NCI-H2227 (cell line): ENCODE results near the gene RALGAPA2.

Experiments
- DNase-seq: peaks from one replicate; lab custom pipeline; 2025; ENCODE audit not compliant: unreplicated experiment; lab: John Stamatoyannopoulos, UW

RALGAPA2 gene

GRCh38 chr20:20477444-20478041, 234.9 kb downstream of the RALGAPA2 start:
- DNase-seq = no peak

- DNase-seq = no peak
These were observed 235.9 kb downstream of the RALGAPA2 start for GRCh38 chr20:20476504-20476903.

GRCh38 chr20:20473657-20474056, 238.8 kb downstream of the RALGAPA2 start:
- no peak for DNase-seq

GRCh38 chr20:20472684-20473274, 239.7 kb downstream of the RALGAPA2 start:
- DNase-seq = no peak

- no peak for DNase-seq
These were observed 246.0 kb downstream of the RALGAPA2 start for GRCh38 chr20:20466341-20466879.

- peak; percentile 11 for DNase-seq
These were observed 247.2 kb downstream of the RALGAPA2 start for GRCh38 chr20:20465252-20465651.

GRCh38 chr20:20463933-20464374, 248.5 kb downstream of the RALGAPA2 start:
- no peak for DNase-seq

- no peak for DNase-seq
These were observed 250.3 kb downstream of the RALGAPA2 start for GRCh38 chr20:20462185-20462584.

- no peak for DNase-seq
These were observed 250.9 kb downstream of the RALGAPA2 start for GRCh38 chr20:20461551-20461950.

- no peak for DNase-seq
These were observed 252.7 kb downstream of the RALGAPA2 start for GRCh38 chr20:20459726-20460125.

GRCh38 chr20:20457392-20458126, 254.9 kb downstream of the RALGAPA2 start:
- no peak for DNase-seq

GRCh38 chr20:20456741-20457140, 255.7 kb downstream of the RALGAPA2 start:
- no peak for DNase-seq

- no peak for DNase-seq
These were observed 256.5 kb downstream of the RALGAPA2 start for GRCh38 chr20:20455926-20456325.

- no peak for DNase-seq
These were observed 257.4 kb downstream of the RALGAPA2 start for GRCh38 chr20:20454850-20455627.

- DNase-seq = no peak
These were observed 258.1 kb downstream of the RALGAPA2 start for GRCh38 chr20:20454367-20454766.

GRCh38 chr20:20452254-20452676, 260.2 kb downstream of the RALGAPA2 start:
- DNase-seq = peak; percentile 89

GRCh38 chr20:20450521-20450920, 261.9 kb downstream of the RALGAPA2 start:
- no peak for DNase-seq

- DNase-seq = no peak
These were observed 263.6 kb downstream of the RALGAPA2 start for GRCh38 chr20:20448881-20449280.

GRCh38 chr20:20447196-20447595, 265.2 kb downstream of the RALGAPA2 start:
- DNase-seq = no peak

- no peak for DNase-seq
These were observed 265.9 kb downstream of the RALGAPA2 start for GRCh38 chr20:20446425-20447015.

- DNase-seq = no peak
These were observed 266.4 kb downstream of the RALGAPA2 start for GRCh38 chr20:20446001-20446400.
